ENCODE measurements around the gene SLC9C2.
A peak's percentile ranks its signal among the peaks of the same experiment; 100 is the strongest.
"Not testable (repeated sequence)": the region's sequence is repeated elsewhere in the genome, so short reads cannot be mapped to it uniquely, and the experiment has no call there.

SLC9C2 gene

GRCh38 chr1:173482683-173483082, 120.2 kb downstream of the SLC9C2 start:
- no peak for DNase-seq (ENCODE audit: low read depth in 2 of 2)

GRCh38 chr1:173481195-173481772, 121.6 kb downstream of the SLC9C2 start:
- no peak for DNase-seq (ENCODE audit: low read depth in 2 of 2)

GRCh38 chr1:173479649-173480048, 123.2 kb downstream of the SLC9C2 start:
- DNase-seq (ENCODE audit: low read depth in 2 of 2) = no peak

- DNase-seq (ENCODE audit: low read depth in 2 of 2) = no peak
These were observed 124.7 kb downstream of the SLC9C2 start for GRCh38 chr1:173478094-173478674.

- DNase-seq (ENCODE audit: low read depth in 2 of 2) = no peak
These were observed 125.4 kb downstream of the SLC9C2 start, which contains the start of gene PRDX6 for GRCh38 chr1:173477286-173478093. Gene PRDX6 (plus strand): TSS chr1:173477335. CDS start chr1:173477398, 63 bp downstream.

- DNase-seq (ENCODE audit: low read depth in 2 of 2) = peak; percentile 68 to 77
These were observed 126.1 kb downstream of the SLC9C2 start for GRCh38 chr1:173476665-173477285.

GRCh38 chr1:173476197-173476664, 126.6 kb downstream of the SLC9C2 start:
- no peak for DNase-seq (ENCODE audit: low read depth in 2 of 2)

GRCh38 chr1:173475564-173476196, 127.2 kb downstream of the SLC9C2 start:
- DNase-seq (ENCODE audit: low read depth in 2 of 2) = no peak

- DNase-seq (ENCODE audit: low read depth in 2 of 2) = not testable (repeated sequence)
These were observed 128.0 kb downstream of the SLC9C2 start for GRCh38 chr1:173474780-173475421.

- no peak for DNase-seq (ENCODE audit: low read depth in 2 of 2)
These were observed 128.6 kb downstream of the SLC9C2 start for GRCh38 chr1:173474097-173474779.

GRCh38 chr1:173473599-173474011, 129.3 kb downstream of the SLC9C2 start:
- no peak for DNase-seq (ENCODE audit: low read depth in 2 of 2)

- DNase-seq (ENCODE audit: low read depth in 2 of 2) = no peak
These were observed 132.3 kb downstream of the SLC9C2 start for GRCh38 chr1:173470608-173471007.

- no peak for DNase-seq (ENCODE audit: low read depth in 2 of 2)
These were observed 133.2 kb downstream of the SLC9C2 start for GRCh38 chr1:173469656-173470055.

- no peak for DNase-seq (ENCODE audit: low read depth in 2 of 2)
These were observed 135.4 kb downstream of the SLC9C2 start for GRCh38 chr1:173467426-173467825.

GRCh38 chr1:173464185-173464584, 138.7 kb downstream of the SLC9C2 start:
- DNase-seq (ENCODE audit: low read depth in 2 of 2) = not testable (repeated sequence)

- DNase-seq (ENCODE audit: low read depth in 2 of 2) = not testable (repeated sequence)
These were observed 140.2 kb downstream of the SLC9C2 start for GRCh38 chr1:173462666-173463065.

- no peak for DNase-seq (ENCODE audit: low read depth in 2 of 2)
These were observed 143.0 kb downstream of the SLC9C2 start for GRCh38 chr1:173459885-173460284.

- DNase-seq (ENCODE audit: low read depth in 2 of 2) = no peak
These were observed 147.8 kb downstream of the SLC9C2 start for GRCh38 chr1:173454966-173455524.

- DNase-seq (ENCODE audit: low read depth in 2 of 2) = no peak
These were observed 148.9 kb downstream of the SLC9C2 start for GRCh38 chr1:173453982-173454381.

- no peak for DNase-seq (ENCODE audit: low read depth in 2 of 2)
These were observed 150.9 kb downstream of the SLC9C2 start for GRCh38 chr1:173451981-173452380.

Data from stimulated activated CD8-positive, alpha-beta memory T cell treated with anti-CD3 and anti-CD28 coated beads, Interleukin-2, amount 100 ng/mL, for 1 hour (primary cell).